GM18907 (cell line): ENCODE data around the gene EFCAB5.
"Not testable (repeated sequence)": the region's sequence is repeated elsewhere in the genome, so short reads cannot be mapped to it uniquely, and the experiment has no call there.

ENCODE experiments used
- ATAC-seq: cut with Tn5 transposase; IDR thresholded peaks from one replicate; pipeline ENCODE4 v1.9.1; 2021; ENCODE audit warnings: mild to moderate bottlenecking, moderate library complexity; ENCODE audit not compliant: unreplicated experiment

EFCAB5 gene

GRCh38 chr17:30091771-30092170 lies 150.3 kb downstream of the EFCAB5 start:
- ATAC-seq, result no peak

- no peak for ATAC-seq
Observed at GRCh38 chr17:30092886-30093285, 151.5 kb downstream of the EFCAB5 start.

GRCh38 chr17:30093463-30094147 lies 152.2 kb downstream of the EFCAB5 start:
- ATAC-seq, result no peak

GRCh38 chr17:30095507-30096244 lies 154.2 kb downstream of the EFCAB5 start:
- ATAC-seq, result no peak

GRCh38 chr17:30101686-30102390 lies 160.4 kb downstream of the EFCAB5 start:
- ATAC-seq, result no peak

- no peak for ATAC-seq
Observed at GRCh38 chr17:30103921-30104320, 162.5 kb downstream of the EFCAB5 start.

- ATAC-seq, result peak; percentile 79
Observed at GRCh38 chr17:30104575-30105339, 163.3 kb downstream of the EFCAB5 start.

- no peak for ATAC-seq
Observed at GRCh38 chr17:30112794-30113193, 171.4 kb downstream of the EFCAB5 start.

- peak; percentile 47 for ATAC-seq
Observed at GRCh38 chr17:30113213-30113612, 171.8 kb downstream of the EFCAB5 start.

GRCh38 chr17:30116345-30116660 lies 174.9 kb downstream of the EFCAB5 start:
- ATAC-seq, result no peak

GRCh38 chr17:30116661-30117551 lies 175.5 kb downstream of the EFCAB5 start, which contains the start of gene NSRP1:
NSRP1 (plus strand) TSS chr17:30116816; CDS start chr17:30116844, 28 bp downstream.
- peak; percentile 81 for ATAC-seq

GRCh38 chr17:30117675-30118081 lies 176.2 kb downstream of the EFCAB5 start:
- ATAC-seq, result no peak

- ATAC-seq, result not testable (repeated sequence)
Observed at GRCh38 chr17:30118635-30119034, 177.2 kb downstream of the EFCAB5 start.

GRCh38 chr17:30124273-30124796 lies 182.9 kb downstream of the EFCAB5 start:
- ATAC-seq, result no peak

GRCh38 chr17:30130121-30130520 lies 188.7 kb downstream of the EFCAB5 start:
- ATAC-seq, result no peak

GRCh38 chr17:30132615-30133014 lies 191.2 kb downstream of the EFCAB5 start:
- ATAC-seq, result no peak

GRCh38 chr17:30133197-30133596 lies 191.8 kb downstream of the EFCAB5 start:
- no peak for ATAC-seq

- ATAC-seq, result no peak
Observed at GRCh38 chr17:30134551-30134950, 193.1 kb downstream of the EFCAB5 start.

GRCh38 chr17:30137158-30137557 lies 195.7 kb downstream of the EFCAB5 start:
- ATAC-seq, result no peak

- not testable (repeated sequence) for ATAC-seq
Observed at GRCh38 chr17:30147860-30148259, 206.4 kb downstream of the EFCAB5 start.
